ENCODE results near the gene OASL. TPM values are rescaled to one million over a fixed set of nuclear protein-coding genes. Genes with fewer than 3 reads are reported as not detected.

OASL gene
- total RNA-seq, 1 donor from 2014 or later: 0.79 TPM

- DNase-seq (ENCODE audit: low read depth): no peak
- FAIRE-seq: no peak
- H3K27me3 ChIP-seq (ENCODE audit: control insufficient read depth, insufficient read depth, low read length): no peaks in the 10 kb centered on the region
- no peak for TF ChIP-seq CTCF (IDR thresholded peaks at IDR 0.05; ENCODE audit: insufficient read depth, low read length, severe bottlenecking)
- no peaks in the 10 kb centered on the region for H3K36me3 ChIP-seq (ENCODE audit: control insufficient read depth, insufficient read depth, low read length)
- H3K4me3 ChIP-seq (ENCODE audit: low read depth, low read length): no peak overlapping the region
These were observed 50.4 kb downstream of the OASL start for GRCh38 chr12:120988658-120989057.

GRCh38 chr12:120988234-120988633, 50.8 kb downstream of the OASL start:
- no peak overlapping the region for H3K4me3 ChIP-seq (ENCODE audit: low read depth, low read length)
- TF ChIP-seq CTCF (IDR thresholded peaks at IDR 0.05; ENCODE audit: insufficient read depth, low read length, severe bottlenecking): no peak
- no peak for DNase-seq (ENCODE audit: low read depth)
- FAIRE-seq: no peak
- no peaks in the 10 kb centered on the region for H3K36me3 ChIP-seq (ENCODE audit: control insufficient read depth, insufficient read depth, low read length)
- H3K27me3 ChIP-seq (ENCODE audit: control insufficient read depth, insufficient read depth, low read length): no peaks in the 10 kb centered on the region

- DNase-seq (ENCODE audit: low read depth) (no peak), FAIRE-seq (no peak)
- Histone ChIP-seq H3K27me3 (ENCODE audit: control insufficient read depth, insufficient read depth, low read length) (no peaks in the 10 kb centered on the region), H3K36me3 (ENCODE audit: control insufficient read depth, insufficient read depth, low read length) (no peaks in the 10 kb centered on the region), H3K4me3 (ENCODE audit: low read depth, low read length) (no peak overlapping the region)
- TF ChIP-seq CTCF (IDR thresholded peaks at IDR 0.05; ENCODE audit: insufficient read depth, low read length, severe bottlenecking): no peak
These were observed 54.6 kb downstream of the OASL start for GRCh38 chr12:120984351-120984898.

DNA sequence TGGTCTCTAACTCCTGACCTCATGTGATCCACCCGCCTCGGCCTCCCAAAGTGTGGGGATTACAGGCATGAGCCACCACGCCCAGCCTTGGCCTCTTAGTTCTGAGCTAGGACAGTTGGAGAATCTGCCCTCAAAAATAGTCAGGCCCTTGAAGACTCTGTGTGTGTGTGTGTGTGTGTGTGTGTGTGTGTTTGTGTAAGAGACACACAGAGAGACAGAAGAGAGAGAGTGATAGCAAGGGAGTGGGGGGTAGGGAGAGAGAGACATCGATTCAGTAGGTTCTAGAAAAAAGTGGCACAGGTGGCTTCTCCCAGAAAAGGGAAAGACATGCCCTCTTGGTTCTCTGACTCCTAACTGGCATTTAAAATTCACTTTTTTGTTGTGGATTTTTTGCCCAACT, 55.3 kb downstream of the OASL start:
- H3K27me3 ChIP-seq (ENCODE audit: control insufficient read depth, insufficient read depth, low read length): no peaks in the 10 kb centered on the region
- DNase-seq (ENCODE audit: low read depth) (no peak), FAIRE-seq (no peak)
- no peak for TF ChIP-seq CTCF (IDR thresholded peaks at IDR 0.05; ENCODE audit: insufficient read depth, low read length, severe bottlenecking)
- H3K4me3 ChIP-seq (ENCODE audit: low read depth, low read length): no peak overlapping the region
- H3K36me3 ChIP-seq (ENCODE audit: control insufficient read depth, insufficient read depth, low read length): no peaks in the 10 kb centered on the region

- Histone ChIP-seq H3K36me3 (ENCODE audit: control insufficient read depth, insufficient read depth, low read length) (no peaks in the 10 kb centered on the region), H3K4me3 (ENCODE audit: low read depth, low read length) (no peak overlapping the region), H3K27me3 (ENCODE audit: control insufficient read depth, insufficient read depth, low read length) (no peaks in the 10 kb centered on the region)
- FAIRE-seq (no peak), DNase-seq (ENCODE audit: low read depth) (no peak)
- no peak for TF ChIP-seq CTCF (IDR thresholded peaks at IDR 0.05; ENCODE audit: insufficient read depth, low read length, severe bottlenecking)
These were observed 56.4 kb downstream of the OASL start for GRCh38 chr12:120982659-120983058.

DNA sequence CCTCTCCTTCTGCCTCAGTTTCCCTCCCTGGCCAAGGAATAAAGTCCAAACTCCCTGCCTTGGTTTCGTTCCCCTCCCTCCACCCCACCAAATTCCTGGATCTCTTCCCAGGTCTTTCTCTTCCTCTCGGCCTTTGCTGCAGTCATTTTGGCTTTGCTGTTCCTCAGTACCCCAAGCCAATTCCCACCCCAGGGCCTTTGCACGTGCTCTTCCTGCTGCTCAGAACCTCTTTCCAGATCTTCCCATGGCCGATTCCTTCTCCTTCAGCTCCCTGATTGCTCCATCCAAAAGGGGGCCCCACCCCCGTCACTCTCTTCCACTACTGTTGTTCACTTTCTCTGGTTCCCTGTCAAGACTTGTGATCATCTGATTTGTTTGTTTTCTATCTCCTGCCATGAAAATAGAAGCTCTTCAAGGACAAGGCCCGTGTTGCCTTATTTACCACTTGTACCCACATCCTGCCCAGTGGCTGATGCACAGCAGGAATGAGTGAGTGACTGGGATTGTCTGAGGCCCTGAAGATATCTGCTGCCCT, 57.6 kb downstream of the OASL start:
- Histone ChIP-seq H3K4me3 (ENCODE audit: low read depth, low read length) (no peak overlapping the region), H3K36me3 (ENCODE audit: control insufficient read depth, insufficient read depth, low read length) (no peaks in the 10 kb centered on the region), H3K27me3 (ENCODE audit: control insufficient read depth, insufficient read depth, low read length) (no peaks in the 10 kb centered on the region)
- FAIRE-seq (no peak), DNase-seq (ENCODE audit: low read depth) (no peak)
- TF ChIP-seq CTCF (IDR thresholded peaks at IDR 0.05; ENCODE audit: insufficient read depth, low read length, severe bottlenecking): no peak
